Mucosa of stomach (tissue), 1 donor: Measurements from ENCODE around the gene GPX7.

Source experiments
- H3K27me3 ChIP-seq: one replicate; pipeline ENCODE4 v1.7.0; 2013; ENCODE audit warnings: mild to moderate bottlenecking, low read length; ENCODE audit not compliant: control insufficient read depth, insufficient read depth
- H3K36me3 ChIP-seq: one replicate; pipeline ENCODE4 v1.7.0; 2013; ENCODE audit warnings: low read length; ENCODE audit not compliant: control insufficient read depth, insufficient read depth
- H3K4me1 ChIP-seq: one replicate; pipeline ENCODE4 v1.7.0; 2013; ENCODE audit warnings: mild to moderate bottlenecking, low read length; ENCODE audit not compliant: control insufficient read depth, insufficient read depth
- H3K4me3 ChIP-seq: one replicate; pipeline ENCODE4 v1.7.0; 2013; ENCODE audit warnings: low read length
- H3K9ac ChIP-seq: one replicate; pipeline ENCODE4 v1.7.0; 2013; ENCODE audit warnings: mild to moderate bottlenecking, low read length, moderate library complexity
- H3K9me3 ChIP-seq: one replicate; pipeline ENCODE4 v1.7.0; 2013; ENCODE audit warnings: mild to moderate bottlenecking, low read length, moderate library complexity; ENCODE audit not compliant: control insufficient read depth
- donor health status: Pancreatic carcinoma.

Gene GPX7

DNA sequence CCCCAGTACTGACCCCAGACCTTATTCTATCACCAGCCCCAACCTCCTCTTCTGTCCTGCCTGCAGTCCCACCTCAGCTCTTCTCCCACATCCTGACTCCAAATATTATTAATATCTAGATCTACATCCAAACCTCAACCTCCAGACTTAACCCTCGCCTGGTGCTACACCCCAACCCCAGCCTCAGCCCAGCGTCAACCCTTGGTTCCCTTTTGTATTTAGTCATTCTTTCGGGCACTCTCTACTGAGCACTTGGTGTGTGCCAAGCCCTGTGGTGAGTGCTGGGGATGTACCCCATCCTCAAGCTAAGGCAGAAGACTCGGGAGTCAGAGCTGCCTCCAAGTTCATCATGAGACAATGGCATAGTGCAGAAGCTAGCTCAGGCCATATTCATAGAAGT lies 31.9 kb downstream of the GPX7 start:
- Histone ChIP-seq H3K9ac (no peak overlapping the region), H3K27me3 (peaks cover 37% of the 10 kb centered on the region), H3K4me3 (no peak overlapping the region), H3K4me1 (no peaks in the 10 kb centered on the region), H3K9me3 (no peaks in the 10 kb centered on the region), H3K36me3 (no peaks in the 10 kb centered on the region)

DNA sequence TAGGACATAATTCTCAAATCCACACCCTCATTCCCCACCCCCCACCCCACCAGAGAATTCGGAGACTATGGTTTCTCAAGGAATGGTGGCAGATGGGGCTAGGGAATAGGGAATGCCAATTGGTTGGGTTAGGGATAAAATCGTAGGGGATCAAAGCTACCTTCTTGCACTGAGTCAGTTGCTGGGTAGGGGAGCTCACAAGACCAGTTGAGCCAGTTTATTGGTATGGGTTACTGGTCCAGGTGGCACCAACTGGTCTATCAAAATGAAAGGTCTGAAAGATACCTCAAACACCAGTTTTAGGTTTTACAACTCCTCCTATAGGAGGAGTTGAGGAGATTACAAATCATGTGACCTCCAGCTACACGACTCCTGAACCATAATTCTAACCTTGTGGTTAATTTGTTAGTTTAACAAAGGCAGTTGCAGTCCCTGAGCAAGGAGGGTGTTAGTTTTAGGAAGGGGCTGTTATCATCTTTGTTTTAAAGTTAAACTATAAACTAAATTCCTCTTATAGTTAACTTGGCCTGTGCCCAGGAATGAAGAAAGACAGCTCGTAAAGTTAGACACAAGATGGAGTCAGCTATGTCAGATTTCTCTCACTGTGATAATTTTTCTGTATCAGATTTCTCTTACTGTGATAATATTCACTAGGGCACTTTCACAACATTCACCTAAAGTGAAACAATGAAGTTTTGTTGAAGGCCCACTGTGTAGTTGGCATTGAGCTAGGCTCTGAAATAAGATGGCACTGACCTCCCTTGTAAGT lies 33.3 kb downstream of the GPX7 start:
- Histone ChIP-seq H3K4me1 (no peaks in the 10 kb centered on the region), H3K36me3 (no peaks in the 10 kb centered on the region), H3K9ac (no peak overlapping the region), H3K27me3 (peaks cover 31% of the 10 kb centered on the region), H3K9me3 (no peaks in the 10 kb centered on the region), H3K4me3 (no peak overlapping the region)

DNA sequence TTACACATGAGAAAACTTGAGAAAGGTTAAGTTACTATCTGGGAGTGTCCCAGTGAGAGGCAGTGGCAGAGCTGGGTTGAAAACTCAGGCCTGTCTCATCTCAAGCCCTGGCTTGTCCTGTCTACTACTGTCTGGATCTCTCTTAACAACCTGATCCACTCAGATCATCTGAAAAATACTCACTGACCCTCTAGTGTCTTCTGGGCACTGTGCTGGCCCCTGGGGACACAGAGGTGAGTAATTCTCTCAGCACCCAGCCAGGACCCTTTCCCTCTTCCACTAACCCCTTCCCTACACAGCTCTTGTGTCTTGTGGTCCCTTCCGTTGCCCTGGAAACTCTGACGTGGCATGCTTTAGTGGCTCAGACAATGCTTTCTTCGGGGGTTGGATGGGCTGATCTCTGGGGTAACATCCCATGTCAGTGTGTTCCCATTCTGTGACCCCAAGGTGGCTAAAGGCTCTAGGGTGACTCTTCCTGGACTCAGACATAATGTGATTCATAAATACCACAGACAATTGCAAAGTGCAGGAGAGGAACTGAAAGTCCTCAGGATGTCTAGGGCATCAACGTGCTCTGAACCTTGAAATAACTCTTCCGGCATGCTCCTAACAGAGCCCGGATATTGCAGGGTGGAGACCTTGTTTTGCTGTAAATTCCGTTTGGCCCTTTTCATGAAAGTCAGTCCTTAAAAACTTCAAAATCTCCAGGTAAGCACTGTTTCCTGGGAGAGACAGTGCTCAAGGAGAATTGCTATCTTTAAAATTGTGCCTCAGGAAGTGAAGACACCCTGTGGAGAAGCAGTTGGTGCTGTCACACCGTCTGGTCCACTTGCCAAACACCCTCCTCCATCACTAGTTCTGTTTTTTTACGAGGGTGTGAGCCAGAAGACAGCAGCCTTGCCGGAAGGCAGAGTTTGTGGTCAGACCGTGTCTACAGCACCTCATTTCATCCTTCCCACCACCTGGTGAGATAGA lies 34.8 kb downstream of the GPX7 start:
- H3K9me3 ChIP-seq, result no peaks in the 10 kb centered on the region
- peaks cover 24% of the 10 kb centered on the region for H3K27me3 ChIP-seq
- no peak overlapping the region for H3K9ac ChIP-seq
- no peaks in the 10 kb centered on the region for H3K4me1 ChIP-seq
- H3K4me3 ChIP-seq, result no peak overlapping the region
- H3K36me3 ChIP-seq, result no peaks in the 10 kb centered on the region

DNA sequence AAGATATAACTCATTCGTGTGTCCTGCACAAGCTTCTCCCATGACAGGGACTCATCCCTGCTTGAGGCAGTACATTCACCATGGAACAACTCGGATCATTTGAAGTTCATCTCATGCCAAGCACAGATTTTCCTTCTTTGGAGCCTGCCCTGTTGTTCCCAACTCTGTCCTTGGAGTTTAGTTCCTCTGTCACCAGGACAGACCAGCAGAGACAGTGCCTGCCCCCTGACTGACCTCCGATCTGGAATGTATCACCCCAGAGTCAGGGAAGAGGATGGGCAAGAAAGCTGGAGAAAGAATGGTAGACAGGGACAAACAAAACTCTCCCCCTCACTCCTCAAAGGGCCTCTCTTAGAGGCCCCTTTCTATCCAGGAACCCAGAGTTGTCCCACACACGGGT lies 35.8 kb downstream of the GPX7 start:
- Histone ChIP-seq H3K9me3 (no peaks in the 10 kb centered on the region), H3K9ac (no peak overlapping the region), H3K36me3 (no peaks in the 10 kb centered on the region), H3K4me3 (no peak overlapping the region), H3K4me1 (no peaks in the 10 kb centered on the region), H3K27me3 (peaks cover 15% of the 10 kb centered on the region)

DNA sequence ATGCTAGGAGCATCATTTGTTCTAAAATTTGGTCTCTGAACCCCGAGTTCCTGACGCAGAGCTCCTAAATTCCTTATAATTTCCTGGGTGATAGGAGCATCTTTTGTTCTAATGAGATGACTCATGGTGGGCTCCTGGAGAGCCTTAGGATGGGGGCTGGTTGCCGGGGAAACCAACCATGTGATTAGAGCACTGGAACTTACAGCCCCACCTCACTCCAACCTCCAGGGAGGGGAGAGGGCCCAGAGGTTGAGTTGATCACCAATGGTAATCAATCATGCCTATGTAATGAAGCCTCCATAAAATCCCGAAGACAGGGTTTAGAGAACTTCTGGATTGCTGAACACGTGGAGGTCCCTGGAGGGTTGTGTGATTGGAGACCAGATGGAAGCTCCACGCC lies 38.5 kb downstream of the GPX7 start:
- Histone ChIP-seq H3K9ac (no peak overlapping the region), H3K4me1 (no peaks in the 10 kb centered on the region), H3K9me3 (no peaks in the 10 kb centered on the region), H3K4me3 (no peak overlapping the region), H3K36me3 (no peaks in the 10 kb centered on the region), H3K27me3 (no peaks in the 10 kb centered on the region)

DNA sequence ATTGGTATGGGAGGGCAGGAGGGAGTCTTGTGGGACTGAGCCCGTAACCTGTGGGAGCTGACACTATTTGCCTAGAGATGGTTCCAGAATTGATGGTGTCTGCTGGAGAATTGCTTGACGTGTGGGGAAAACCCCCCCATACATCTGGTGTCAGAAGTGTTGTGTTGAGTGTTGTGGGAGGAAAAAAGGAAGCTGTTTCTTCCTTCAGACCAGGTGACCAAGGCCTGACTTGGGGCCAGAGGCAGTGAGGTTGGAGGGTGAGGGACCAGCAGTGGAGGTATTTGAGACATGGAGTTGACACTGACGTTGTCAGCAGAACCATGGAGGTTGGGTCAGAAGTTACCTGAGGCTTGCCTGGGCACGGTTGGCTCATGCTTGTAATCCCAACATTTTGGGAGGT lies 39.1 kb downstream of the GPX7 start:
- H3K27me3 ChIP-seq, result no peaks in the 10 kb centered on the region
- H3K9me3 ChIP-seq, result no peaks in the 10 kb centered on the region
- H3K9ac ChIP-seq, result no peak overlapping the region
- H3K36me3 ChIP-seq, result no peaks in the 10 kb centered on the region
- H3K4me3 ChIP-seq, result no peak overlapping the region
- no peaks in the 10 kb centered on the region for H3K4me1 ChIP-seq

DNA sequence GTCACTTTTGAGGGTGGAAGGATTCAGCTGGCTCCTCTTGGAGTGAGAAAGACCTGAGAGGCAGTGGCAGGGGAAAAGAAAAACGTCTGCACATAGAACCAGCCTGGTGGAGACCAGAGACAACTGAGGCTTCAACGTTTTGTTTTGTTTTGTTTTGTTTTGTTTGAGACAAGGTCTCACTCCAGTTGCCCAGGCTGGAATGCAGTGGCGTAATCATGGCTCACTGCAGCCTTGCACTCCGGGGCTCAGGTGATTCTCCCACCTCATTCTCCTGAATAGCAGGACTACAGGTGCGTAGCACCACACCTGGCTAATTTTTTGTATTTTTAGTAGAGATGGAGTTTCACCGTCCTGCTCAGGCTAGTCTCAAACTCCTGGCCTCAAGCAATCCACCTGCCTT lies 43.1 kb downstream of the GPX7 start:
- no peaks in the 10 kb centered on the region for H3K9me3 ChIP-seq
- no peaks in the 10 kb centered on the region for H3K27me3 ChIP-seq
- H3K4me1 ChIP-seq, result no peaks in the 10 kb centered on the region
- H3K4me3 ChIP-seq, result no peak overlapping the region
- H3K36me3 ChIP-seq, result no peaks in the 10 kb centered on the region
- H3K9ac ChIP-seq, result no peak overlapping the region

DNA sequence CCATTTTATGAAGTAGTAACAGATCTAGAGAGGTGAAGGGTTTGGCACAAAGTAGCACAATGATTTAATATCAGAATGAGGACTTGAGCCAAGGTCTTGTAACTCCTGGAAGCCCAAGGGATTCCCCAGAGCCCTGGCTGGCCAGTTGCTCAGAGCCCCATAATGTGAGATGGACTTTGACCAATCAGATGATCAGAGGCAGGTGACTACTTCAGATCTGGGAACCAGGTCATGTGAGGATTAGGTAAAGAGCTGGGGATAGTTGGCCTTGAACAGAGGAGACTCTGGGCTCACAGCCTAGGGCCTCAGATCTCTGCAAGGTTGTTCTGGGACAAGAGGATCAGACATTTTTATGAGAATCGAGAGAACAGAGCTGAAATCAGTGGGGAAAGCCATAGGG lies 49.7 kb downstream of the GPX7 start:
- Histone ChIP-seq H3K36me3 (no peaks in the 10 kb centered on the region), H3K4me3 (no peak overlapping the region), H3K27me3 (no peaks in the 10 kb centered on the region), H3K9ac (no peak overlapping the region), H3K4me1 (no peaks in the 10 kb centered on the region), H3K9me3 (no peaks in the 10 kb centered on the region)

DNA sequence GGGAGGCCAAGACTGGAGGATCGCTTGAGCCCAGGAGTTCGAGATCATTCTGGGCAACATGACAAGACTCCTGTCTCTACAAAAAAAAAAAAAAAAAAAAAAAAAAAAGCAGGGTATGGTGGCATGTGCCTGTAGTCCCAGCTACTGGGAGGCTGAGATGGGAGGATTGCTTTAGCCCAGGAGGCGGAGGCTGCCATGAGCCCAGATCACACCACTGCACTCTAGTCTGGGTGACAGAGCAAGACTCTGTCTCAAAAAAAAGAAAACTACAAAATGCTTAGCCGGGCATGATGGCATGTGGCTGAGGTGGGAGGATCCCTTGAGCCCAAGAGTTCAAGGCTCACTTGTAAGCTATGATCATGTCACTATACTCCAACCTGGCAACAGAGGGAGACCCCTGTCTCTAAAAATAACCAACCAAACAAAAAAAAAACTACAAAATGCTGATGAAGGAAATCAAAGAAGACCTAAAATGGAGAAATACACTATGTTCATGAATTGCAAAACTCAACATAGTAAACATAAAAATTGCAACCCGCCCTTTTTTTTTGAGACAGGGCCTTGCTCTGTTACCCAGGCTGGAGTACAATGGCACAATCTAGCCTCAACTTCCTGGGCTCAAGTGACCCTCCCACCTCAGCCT lies 51.2 kb downstream of the GPX7 start:
- H3K9me3 ChIP-seq, result no peaks in the 10 kb centered on the region
- H3K27me3 ChIP-seq, result no peaks in the 10 kb centered on the region
- no peak overlapping the region for H3K4me3 ChIP-seq
- H3K9ac ChIP-seq, result no peak overlapping the region
- no peaks in the 10 kb centered on the region for H3K36me3 ChIP-seq
- no peaks in the 10 kb centered on the region for H3K4me1 ChIP-seq

DNA sequence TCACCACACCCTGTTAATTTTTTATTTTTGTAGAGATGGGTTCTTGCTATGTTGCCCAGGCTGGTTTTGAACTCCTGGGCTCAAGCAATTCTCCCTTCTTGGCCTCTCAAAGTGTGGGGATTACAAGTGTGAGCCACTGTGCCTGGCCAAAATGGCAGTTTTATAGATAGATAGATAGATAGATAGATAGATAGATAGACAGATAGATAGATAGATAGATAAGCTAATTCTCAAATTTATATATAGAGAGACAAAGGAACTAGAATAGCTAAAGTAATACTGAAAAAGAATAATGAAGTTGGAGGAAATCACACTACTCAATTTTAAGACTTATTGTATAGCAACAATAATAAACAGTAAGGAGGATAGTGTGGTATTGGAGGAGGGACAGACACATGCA lies 51.9 kb downstream of the GPX7 start:
- H3K4me1 ChIP-seq, result no peaks in the 10 kb centered on the region
- no peak overlapping the region for H3K4me3 ChIP-seq
- no peaks in the 10 kb centered on the region for H3K9me3 ChIP-seq
- no peaks in the 10 kb centered on the region for H3K36me3 ChIP-seq
- H3K27me3 ChIP-seq, result no peaks in the 10 kb centered on the region
- H3K9ac ChIP-seq, result no peak overlapping the region

DNA sequence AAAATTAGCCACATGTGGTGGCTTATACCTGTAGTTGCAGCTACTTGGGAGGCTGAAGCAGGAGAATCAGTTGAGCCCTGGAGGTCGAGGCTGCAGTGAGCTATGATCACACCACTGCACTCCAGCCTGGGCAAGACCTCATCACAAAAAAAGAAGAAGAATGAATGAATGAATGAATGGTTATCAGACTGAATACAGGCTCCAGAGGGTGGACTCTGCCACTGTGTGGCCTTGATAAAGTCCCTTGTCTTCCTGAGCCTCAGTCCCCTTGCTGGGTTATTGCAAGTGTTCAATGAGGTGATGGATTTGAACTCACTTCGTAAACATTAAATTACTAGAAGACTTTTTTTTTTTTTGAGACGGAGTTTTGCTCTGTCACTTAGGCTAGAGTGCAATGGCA lies 55.5 kb downstream of the GPX7 start:
- H3K4me1 ChIP-seq, result peaks cover under 1% of the 10 kb centered on the region

More for the DNA sequence above, 55.5 kb downstream of the GPX7 start:
- no peaks in the 10 kb centered on the region for H3K9me3 ChIP-seq
- no peaks in the 10 kb centered on the region for H3K27me3 ChIP-seq
- no peak overlapping the region for H3K9ac ChIP-seq
- H3K4me3 ChIP-seq, result no peak overlapping the region
- no peaks in the 10 kb centered on the region for H3K36me3 ChIP-seq
